Kidney (tissue), 14 donors: ENCODE results near the gene PTPRG. TPM values are rescaled to one million over a fixed set of nuclear protein-coding genes. Genes with fewer than 3 reads are reported as not detected.

Experiments used
- DNase-seq, 5 donors: peaks; one replicate each; pipeline ENCODE4 v3.0.0-alpha.2; 2013 to 2020
- FAIRE-seq: peaks from 2 replicates; lab custom pipeline; 2012; peaks lifted over from hg19 to GRCh38; lab: Jason Lieb, UNC
- H3K27ac ChIP-seq, 2 donors: one replicate each; pipeline ENCODE4 v1.7.0; 2013; ENCODE audit warnings: low read depth in 2 of 2, low read length in 2 of 2, inconsistent platforms in 1 of 2
- H3K27me3 ChIP-seq: one replicate; pipeline ENCODE4 v1.7.1; 2013; ENCODE audit warnings: low read length, inconsistent platforms; ENCODE audit not compliant: control insufficient read depth, insufficient read depth
- H3K36me3 ChIP-seq, 3 donors: one replicate each; pipeline versions ENCODE4 v1.7.0 to v1.7.1; 2013; ENCODE audit warnings: low read length in 3 of 3, control low read depth in 1 of 3, inconsistent platforms in 1 of 3; ENCODE audit not compliant: insufficient read depth in 3 of 3, control insufficient read depth in 2 of 3
- H3K4me1 ChIP-seq, 3 donors: one replicate each; pipeline versions ENCODE4 v1.7.0 to v1.7.1; 2013; ENCODE audit warnings: low read length in 3 of 3, inconsistent platforms in 1 of 3, low read depth in 1 of 3; ENCODE audit not compliant: control insufficient read depth in 2 of 3, insufficient read depth in 2 of 3
- H3K4me3 ChIP-seq, 3 donors: one replicate each; pipeline versions ENCODE4 v1.7.0 to v1.8.1; 2013; ENCODE audit warnings: low read length in 3 of 3, control low read depth in 1 of 3, inconsistent platforms in 1 of 3
- H3K9ac ChIP-seq, 3 donors: one replicate each; pipeline versions ENCODE4 v1.7.0 to v1.7.1; 2013; ENCODE audit warnings: low read length in 3 of 3, control low read depth in 1 of 3, inconsistent platforms in 1 of 3
- H3K9me3 ChIP-seq, 3 donors: one replicate each; pipeline versions ENCODE4 v1.7.0 to v1.7.1; 2013; ENCODE audit warnings: low read length in 3 of 3, control low read depth in 1 of 3, inconsistent platforms in 1 of 3; ENCODE audit not compliant: control insufficient read depth in 2 of 3, insufficient read depth in 1 of 3
- CTCF ChIP-seq: IDR thresholded peaks from 3 replicates; pipeline ENCODE4 v1.5.1; 2012; ENCODE audit warnings: mild to moderate bottlenecking, moderate library complexity, borderline replicate concordance; ENCODE audit not compliant: insufficient read depth; ENCODE audit errors: extremely low read depth
- intact Hi-C: fragments of 100-400 bp; cut with DNase I; formaldehyde crosslinking; loops from one replicate; pipeline ENCODE4 v1.11.1; 2022
- polyA plus RNA-seq: library from polyadenylated mRNA; stranded (reverse); fragments of 350-450 nt; fragmentation: Illumina TruSeq; extraction: RNeasy Lipid Tissue Mini Kit (QIAGEN cat#74804); gene quantifications from one replicate; pipeline ENCODE4 v1.2.3, GENCODE V29; 2014; ENCODE audit warnings: low read depth, low replicate concordance; ENCODE audit not compliant: insufficient read depth
- total RNA-seq: library from RNA; stranded (reverse); fragmentation: NEBNext Ultra II Directional; extraction: Animal tissue kit (Norgen Biotek cat#: 25700); gene quantifications from one replicate; pipeline ENCODE4 v1.2.1, GENCODE V29; 2021
- donor health status: control.
- donor health status: control.
- donor health status: control.
- donor health status: control.
- donor health status: control.
- donor health status: DM: yes; HTN: yes; CAD: no.
- donor health status: Normal renal cell carcinoma (clear cell type).

PTPRG gene
- total and polyA plus RNA-seq, 2 donors from 2014 or later = 9.2 to 154 TPM

GRCh38 chr3:61743067-61743466, 181.7 kb downstream of the PTPRG start:
- H3K9ac ChIP-seq = no peak overlapping the region
- no peaks in the 10 kb centered on the region for H3K9me3 ChIP-seq
- no peak overlapping the region for H3K4me3 ChIP-seq
- no peak for TF ChIP-seq CTCF
- no peak for DNase-seq
- H3K27me3 ChIP-seq = no peaks in the 10 kb centered on the region
- intact Hi-C loops = no loop called here
- no peaks in the 10 kb centered on the region for H3K36me3 ChIP-seq
- no peak overlapping the region for H3K27ac ChIP-seq
- FAIRE-seq = no peak
- H3K4me1 ChIP-seq = no peaks in the 10 kb centered on the region

- no peak for TF ChIP-seq CTCF
- H3K4me1 ChIP-seq = no peaks in the 10 kb centered on the region
- H3K9me3 ChIP-seq = no peaks in the 10 kb centered on the region
- no peak for DNase-seq
- H3K27me3 ChIP-seq = no peaks in the 10 kb centered on the region
- no peak for FAIRE-seq
- H3K27ac ChIP-seq = no peak overlapping the region
- intact Hi-C loops = no loop called here
- no peak overlapping the region for H3K9ac ChIP-seq
- H3K36me3 ChIP-seq = no peaks in the 10 kb centered on the region
- no peak overlapping the region for H3K4me3 ChIP-seq
Measured at GRCh38 chr3:61743686-61744242, 182.4 kb downstream of the PTPRG start.

GRCh38 chr3:61748288-61748687, 186.9 kb downstream of the PTPRG start:
- Histone ChIP-seq H3K4me1 (no peaks in the 10 kb centered on the region), H3K9ac (no peak overlapping the region), H3K27me3 (no peaks in the 10 kb centered on the region), H3K27ac (no peak overlapping the region), H3K36me3 (no peaks in the 10 kb centered on the region), H3K9me3 (no peaks in the 10 kb centered on the region), H3K4me3 (no peak overlapping the region)
- DNase-seq (no peak), FAIRE-seq (no peak)
- intact Hi-C loops = no loop called here
- no peak for TF ChIP-seq CTCF

- FAIRE-seq (no peak), DNase-seq (peak in 1 of 5 donors; percentile 11)
- Histone ChIP-seq H3K9ac (no peak overlapping the region), H3K27ac (no peak overlapping the region), H3K4me3 (no peak overlapping the region), H3K27me3 (no peaks in the 10 kb centered on the region), H3K9me3 (no peaks in the 10 kb centered on the region), H3K4me1 (no peaks in the 10 kb centered on the region), H3K36me3 (no peaks in the 10 kb centered on the region)
- no peak for TF ChIP-seq CTCF
- intact Hi-C loops = no loop called here
Measured at GRCh38 chr3:61750766-61751165, 189.4 kb downstream of the PTPRG start.
